HG02678 (cell line): ENCODE data around the gene ADGRA1.

Experiments used
- ATAC-seq: cut with Tn5 transposase; IDR thresholded peaks from one replicate; pipeline ENCODE4 v1.9.1; 2021; ENCODE audit warnings: mild to moderate bottlenecking, moderate library complexity; ENCODE audit not compliant: unreplicated experiment

The ADGRA1 gene

GRCh38 chr10:133056001-133056400 is 31.7 kb upstream of the ADGRA1 start:
- ATAC-seq = no peak

DNA sequence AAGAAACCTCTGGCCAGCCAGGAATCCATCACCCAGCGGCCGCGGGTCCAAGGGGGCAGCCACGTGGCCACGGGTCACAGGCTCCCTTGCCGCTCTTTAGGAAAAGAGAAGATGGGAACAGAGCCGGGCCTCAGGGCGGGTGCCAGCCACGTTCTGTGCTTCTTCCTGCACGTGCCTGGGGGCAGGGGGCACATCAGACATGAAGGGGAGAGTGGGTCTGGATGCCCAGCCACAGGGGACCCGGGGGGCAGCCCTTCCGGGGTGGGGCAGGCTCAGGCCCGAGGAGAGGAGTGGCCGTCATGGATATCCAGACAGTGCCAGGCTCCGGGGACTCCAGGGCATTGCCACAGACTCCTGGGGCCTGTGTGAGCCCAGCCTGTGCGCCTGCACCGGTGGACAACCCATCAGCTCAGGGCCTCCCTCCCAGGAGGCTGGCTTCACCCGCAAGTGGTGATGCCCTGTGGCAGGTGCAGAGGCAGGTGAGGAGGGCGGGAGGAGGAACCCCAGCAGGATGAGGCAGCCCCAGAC is 31.0 kb upstream of the ADGRA1 start:
- ATAC-seq = no peak

GRCh38 chr10:133058331-133059092 is 29.2 kb upstream of the ADGRA1 start:
- no peak for ATAC-seq

- no peak for ATAC-seq
These were observed 28.6 kb upstream of the ADGRA1 start for GRCh38 chr10:133059093-133059470.

GRCh38 chr10:133059571-133059970 is 28.2 kb upstream of the ADGRA1 start:
- no peak for ATAC-seq

DNA sequence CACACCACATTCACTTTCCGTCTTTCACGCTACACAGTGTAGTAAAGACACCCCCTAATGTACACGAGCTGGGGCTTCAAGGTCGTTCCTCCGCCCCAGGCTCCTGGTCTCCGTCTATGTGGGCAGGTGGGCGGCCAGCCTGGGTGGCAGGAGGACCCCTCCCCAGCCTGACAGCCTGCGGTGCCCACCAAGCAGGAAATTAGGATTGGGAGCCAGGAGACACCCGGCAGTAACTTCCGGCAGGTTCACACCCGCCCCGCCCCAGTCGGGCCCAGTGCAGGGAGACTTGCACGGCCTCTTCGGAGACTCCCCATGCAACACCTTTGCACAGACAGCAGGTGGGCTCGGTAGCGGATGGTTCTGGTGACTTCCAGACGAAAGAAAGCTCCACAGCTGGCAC is 27.7 kb upstream of the ADGRA1 start:
- ATAC-seq = no peak

- ATAC-seq = no peak
These were observed 27.3 kb upstream of the ADGRA1 start for GRCh38 chr10:133060466-133060865.

DNA sequence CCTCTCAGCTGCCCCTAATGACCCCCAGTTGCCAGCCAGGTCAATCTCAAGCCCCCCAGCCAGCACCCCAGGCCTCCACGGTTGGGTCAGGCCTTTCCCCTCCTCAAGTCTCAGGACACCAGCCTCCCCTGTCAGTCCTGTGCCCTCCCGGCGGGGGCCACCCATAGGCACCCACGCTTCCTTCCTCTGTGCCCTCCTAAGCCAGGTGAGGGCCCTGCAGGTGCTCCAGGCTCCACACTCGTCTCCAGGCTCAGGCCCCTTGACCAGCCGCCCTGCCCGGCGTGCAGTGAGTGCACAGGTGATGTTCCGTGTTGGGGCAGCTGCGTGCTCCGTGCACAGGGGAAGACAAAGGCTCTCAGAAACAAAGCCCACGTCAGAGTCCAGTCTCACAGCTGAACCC is 26.8 kb upstream of the ADGRA1 start:
- no peak for ATAC-seq

DNA sequence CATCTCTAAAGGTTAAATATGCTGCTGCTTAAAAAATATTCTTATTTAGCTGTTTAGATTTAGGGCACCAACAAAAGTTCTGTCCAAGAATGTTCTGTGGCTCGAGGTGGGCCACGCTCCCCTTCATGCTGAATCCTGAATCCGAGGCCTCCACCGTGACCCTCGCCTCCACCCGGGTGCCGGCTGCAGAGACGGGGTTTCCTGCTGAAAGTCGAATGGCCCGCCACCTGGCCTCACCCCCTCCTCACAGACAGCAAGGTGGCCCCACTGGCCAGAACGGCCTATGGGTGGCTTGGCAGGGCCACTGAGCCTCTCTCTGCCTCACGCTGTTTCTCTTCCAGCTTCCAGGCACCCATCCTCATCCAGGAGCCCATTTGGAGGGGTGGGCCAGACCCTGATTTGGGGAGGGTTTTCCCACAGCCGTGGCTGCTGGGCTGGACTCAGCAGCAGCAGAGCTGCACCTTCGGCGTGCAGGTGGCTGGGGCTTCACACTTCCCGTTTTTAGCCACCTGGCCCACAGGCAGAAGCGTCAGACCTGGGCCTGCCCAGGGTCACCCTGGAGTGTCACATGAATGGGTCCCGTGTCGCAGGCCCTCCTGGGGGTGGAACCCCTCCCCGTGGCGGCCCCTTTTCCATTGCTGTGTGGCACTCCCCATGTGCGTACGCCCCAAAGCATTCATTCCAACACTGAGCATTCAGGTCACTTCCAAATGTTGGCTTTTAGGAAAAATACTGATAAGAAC is 26.3 kb upstream of the ADGRA1 start:
- ATAC-seq = no peak

DNA sequence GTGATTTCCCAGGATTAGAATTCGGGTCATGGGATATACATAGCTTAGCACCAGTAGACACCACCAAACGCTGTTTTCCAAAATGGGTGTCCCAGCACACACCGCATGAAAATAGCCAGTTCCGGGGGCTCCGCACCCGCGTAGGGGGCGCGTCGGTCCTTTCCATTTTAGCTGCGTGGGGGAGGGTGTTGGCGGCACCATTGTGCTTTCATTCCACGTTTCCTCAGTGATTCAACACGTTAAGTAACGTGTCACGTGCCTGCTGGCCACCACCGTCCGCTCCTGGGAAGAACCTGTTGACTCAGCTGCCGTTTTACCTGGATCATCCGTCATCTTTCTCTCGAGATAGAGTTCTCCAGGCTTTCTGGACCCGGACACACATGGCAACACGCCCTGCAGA is 25.6 kb upstream of the ADGRA1 start:
- ATAC-seq = no peak

GRCh38 chr10:133062635-133063034 is 25.1 kb upstream of the ADGRA1 start:
- ATAC-seq = no peak

GRCh38 chr10:133067149-133068105 is 20.3 kb upstream of the ADGRA1 start:
- ATAC-seq = no peak

GRCh38 chr10:133068111-133069032 is 19.4 kb upstream of the ADGRA1 start:
- no peak for ATAC-seq

DNA sequence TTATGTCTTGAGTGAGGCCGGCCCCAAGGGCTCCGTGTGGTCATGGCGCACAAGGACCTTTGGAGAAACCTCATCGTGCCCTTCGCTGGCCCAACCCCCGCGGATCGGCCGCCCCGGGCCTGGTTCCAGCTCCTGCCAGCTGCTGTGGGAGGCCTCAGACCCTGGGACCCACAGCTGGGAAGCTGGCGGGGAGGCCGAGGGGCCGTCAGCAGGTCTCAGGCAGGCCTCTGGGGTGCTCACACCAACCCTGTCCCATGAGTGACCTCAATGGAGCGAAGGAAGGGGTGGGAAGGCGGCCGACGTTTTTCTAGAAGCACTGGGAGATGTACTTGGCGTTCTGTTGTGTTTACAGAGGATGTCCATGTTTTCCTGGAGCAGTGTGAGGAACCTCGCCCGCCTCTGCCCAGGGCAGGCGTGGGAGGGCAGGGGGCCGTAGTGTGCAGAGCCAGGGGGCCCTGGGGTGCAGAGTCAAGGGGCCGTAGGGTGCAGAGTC is 18.6 kb upstream of the ADGRA1 start:
- no peak for ATAC-seq

DNA sequence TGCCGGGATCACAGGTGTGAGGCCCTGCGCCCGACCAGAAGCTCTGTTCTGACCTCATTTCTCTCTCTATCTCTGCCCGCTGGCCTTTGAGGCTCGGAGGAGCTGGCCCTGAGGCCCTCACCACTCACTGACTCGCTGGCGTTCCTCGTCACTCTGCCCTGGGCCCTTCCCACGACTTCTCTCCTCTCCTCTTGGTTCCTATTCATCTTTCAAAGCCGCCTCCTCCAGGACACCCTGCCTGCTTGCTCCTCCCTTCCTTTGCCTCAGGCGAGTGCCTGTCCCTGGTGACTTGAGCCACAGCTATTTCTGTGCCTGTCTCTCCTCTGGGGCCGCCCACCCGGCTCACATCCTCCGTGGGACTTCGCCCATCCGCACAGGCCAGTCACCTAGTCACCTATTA is 17.3 kb upstream of the ADGRA1 start:
- no peak for ATAC-seq

- ATAC-seq = no peak
These were observed 16.9 kb upstream of the ADGRA1 start for GRCh38 chr10:133070810-133071209.

GRCh38 chr10:133071733-133072132 is 16.0 kb upstream of the ADGRA1 start:
- ATAC-seq = no peak

DNA sequence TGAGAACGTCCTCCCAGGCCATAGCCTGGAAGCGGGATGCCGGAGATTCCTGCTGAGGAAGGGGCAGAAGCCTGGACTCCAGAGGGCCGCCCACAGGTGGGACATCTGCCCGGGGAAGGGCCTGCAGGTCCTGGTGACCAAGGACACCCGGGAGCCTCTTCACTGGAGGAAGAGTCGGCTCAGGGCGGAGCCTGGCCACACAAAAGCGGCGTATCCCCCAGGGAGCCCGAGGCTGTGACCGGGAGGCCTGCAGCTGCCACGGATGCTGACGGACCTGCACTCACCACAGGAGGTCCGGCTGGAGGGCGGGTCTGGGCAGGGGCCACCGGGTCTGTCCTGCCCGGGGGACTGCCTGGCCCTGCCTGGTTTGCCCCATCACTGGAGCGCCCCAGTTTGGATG is 15.5 kb upstream of the ADGRA1 start:
- ATAC-seq = no peak

GRCh38 chr10:133072720-133073390 is 14.9 kb upstream of the ADGRA1 start:
- no peak for ATAC-seq
